ENCODE data around the gene WFIKKN1.

The WFIKKN1 gene

GRCh38 chr16:680967-681745 is 50.4 kb downstream of the WFIKKN1 start:
- POLR2A ChIA-PET, result interaction anchor here (0.7 to 1.2 kb wide), 3 partner anchors 14 to 1474 kb away, joined by 3 to 7 read pairs (median 4); partner anchors contain the start of genes RHOT2 and TRAF7

GRCh38 chr16:681746-682427 is 51.1 kb downstream of the WFIKKN1 start:
- no peak for TF ChIP-seq CTCF (IDR thresholded peaks at IDR 0.05; ENCODE audit: control extremely low read depth, extremely low read depth, low read depth, missing control alignments)

More at GRCh38 chr16:680967-681745, 50.4 kb downstream of the WFIKKN1 start:
- peak; percentile 32 for TF ChIP-seq CTCF (IDR thresholded peaks at IDR 0.05; ENCODE audit: control extremely low read depth, extremely low read depth, low read depth, missing control alignments)
- CTCF ChIA-PET, result interaction anchor here (0.7 to 4.6 kb wide), 8 partner anchors 13 to 105 kb away, joined by 3 to 28 read pairs (median 4); partner anchors contain the start of genes RHOT2 and WDR90
- no peak for DNase-seq (ENCODE audit: extremely low spot score)

GRCh38 chr16:682493-683395 is 52.0 kb downstream of the WFIKKN1 start:
- TF ChIP-seq CTCF (IDR thresholded peaks at IDR 0.05; ENCODE audit: control extremely low read depth, extremely low read depth, low read depth, missing control alignments), result no peak
- ChIA-PET POLR2A (no interaction called here), CTCF (interaction anchor here (3.2 kb wide), 1 partner anchor 23 kb away, joined by 12 read pairs; no protein-coding TSS in a partner anchor)
- no peak for DNase-seq (ENCODE audit: extremely low spot score)

More at GRCh38 chr16:681746-682427, 51.1 kb downstream of the WFIKKN1 start:
- no peak for DNase-seq (ENCODE audit: extremely low spot score)
- ChIA-PET POLR2A (no interaction called here), CTCF (interaction anchor here (0.7 to 4.6 kb wide), 5 partner anchors 14 to 104 kb away, joined by 3 to 28 read pairs (median 5); partner anchors contain the start of gene RHOT2)

- ChIA-PET POLR2A (interaction anchor here (0.9 kb wide), 1 partner anchor 36 kb away, joined by 3 read pairs; no protein-coding TSS in a partner anchor), CTCF (interaction anchor here (1.2 kb wide), 1 partner anchor 12 kb away, joined by 3 read pairs; no protein-coding TSS in a partner anchor)
- no peak for TF ChIP-seq CTCF (IDR thresholded peaks at IDR 0.05; ENCODE audit: control extremely low read depth, extremely low read depth, low read depth, missing control alignments)
- DNase-seq (ENCODE audit: extremely low spot score), result no peak
Observed at GRCh38 chr16:683396-684070, 52.7 kb downstream of the WFIKKN1 start.
